Measurements from ENCODE around the gene CPO. TPM values are rescaled to one million over a fixed set of nuclear protein-coding genes. Genes with fewer than 3 reads are reported as not detected.
A peak's percentile ranks its signal among the peaks of the same experiment; 100 is the strongest.

The CPO gene
- not detected for polyA plus RNA-seq (2013, experiment 1 of 2)
- polyA plus RNA-seq (2013, experiment 2 of 2) = not detected

- H3K4ac ChIP-seq (ENCODE audit: low read depth in 1 of 2, low read length in 2 of 2) = no peak within 1 kb of the TSS
- no peak within 1 kb of the TSS for H2AK5ac ChIP-seq (ENCODE audit: low read length, severe bottlenecking)
- H4K8ac ChIP-seq (ENCODE audit: low read length) = no peak within 1 kb of the TSS
- no peak within 1 kb of the TSS for H3K4me2 ChIP-seq (ENCODE audit: low read length, poor library complexity, severe bottlenecking)
- H3K27me3 ChIP-seq (ENCODE audit: control insufficient read depth in 1 of 2, insufficient read depth in 1 of 2, low read length in 2 of 2) = no peaks in the 10 kb centered on the region
- H3K23ac ChIP-seq (ENCODE audit: low read length in 2 of 2) = no peak within 1 kb of the TSS
- no peak within 1 kb of the TSS for H3K4me3 ChIP-seq (ENCODE audit: insufficient read depth in 1 of 2, low read depth in 1 of 2, low read length in 2 of 2)
- H3K9me3 ChIP-seq (ENCODE audit: control insufficient read depth, low read length) = no peaks in the 10 kb centered on the region
- H2AFZ ChIP-seq (ENCODE audit: low read depth, low read length) = no peak within 1 kb of the TSS
- 78% methylated on average over 2 of the region's 2 CpGs for WGBS
- no peak within 1 kb of the TSS for H2BK5ac ChIP-seq (ENCODE audit: low read depth, low read length, poor library complexity, severe bottlenecking)
- no peaks in the 10 kb centered on the region for H3K79me1 ChIP-seq (replicated peaks; ENCODE audit: low read length, poor library complexity, severe bottlenecking)
- no peaks in the 10 kb centered on the region for H3K36me3 ChIP-seq (ENCODE audit: control insufficient read depth in 1 of 2, insufficient read depth in 2 of 2, low read depth in 1 of 2, low read length in 2 of 2)
- H3K27ac ChIP-seq (ENCODE audit: low read length, poor library complexity, severe bottlenecking) = no peak within 1 kb of the TSS
- no peak within 1 kb of the TSS for H2BK120ac ChIP-seq (ENCODE audit: low read depth, low read length)
- H3K14ac ChIP-seq (ENCODE audit: low read length in 2 of 2) = no peak within 1 kb of the TSS
- no peak within 1 kb of the TSS for H3K18ac ChIP-seq (ENCODE audit: low read depth in 1 of 2, low read length in 2 of 2)
- no peak within 1 kb of the TSS for H4K91ac ChIP-seq (ENCODE audit: low read length)
- no peak within 1 kb of the TSS for H2BK15ac ChIP-seq (ENCODE audit: low read depth, poor library complexity, severe bottlenecking)
- no peak within 1 kb of the TSS for H3K9ac ChIP-seq (ENCODE audit: low read length)
- H2BK12ac ChIP-seq (ENCODE audit: low read length in 2 of 2) = no peak within 1 kb of the TSS
- no peak for DNase-seq
- no peaks in the 10 kb centered on the region for H3K4me1 ChIP-seq (ENCODE audit: control insufficient read depth, insufficient read depth, low read depth, low read length)
Observed at GRCh38 chr2:206939340-206939739, at the start of gene CPO. Gene CPO, plus strand, starts transcription at chr2:206939518. Its CDS starts 82 bp downstream, at chr2:206939600.

- H3K4ac ChIP-seq (ENCODE audit: low read depth in 1 of 2, low read length in 2 of 2) = no peak overlapping the region
- H3K4me2 ChIP-seq (ENCODE audit: low read length, poor library complexity, severe bottlenecking) = no peak overlapping the region
- 81% methylated on average over 2 of the region's 2 CpGs for WGBS
- H3K9me3 ChIP-seq (ENCODE audit: control insufficient read depth, low read length) = no peaks in the 10 kb centered on the region
- H3K9ac ChIP-seq (ENCODE audit: low read length) = no peak overlapping the region
- H3K27me3 ChIP-seq (ENCODE audit: control insufficient read depth in 1 of 2, insufficient read depth in 1 of 2, low read length in 2 of 2) = no peaks in the 10 kb centered on the region
- no peak overlapping the region for H2BK12ac ChIP-seq (ENCODE audit: low read length in 2 of 2)
- no peak for DNase-seq
- no peak overlapping the region for H2AFZ ChIP-seq (ENCODE audit: low read depth, low read length)
- no peak overlapping the region for H2AK5ac ChIP-seq (ENCODE audit: low read length, severe bottlenecking)
- no peak overlapping the region for H3K18ac ChIP-seq (ENCODE audit: low read depth in 1 of 2, low read length in 2 of 2)
- no peaks in the 10 kb centered on the region for H3K36me3 ChIP-seq (ENCODE audit: control insufficient read depth in 1 of 2, insufficient read depth in 2 of 2, low read depth in 1 of 2, low read length in 2 of 2)
- no peak overlapping the region for H4K8ac ChIP-seq (ENCODE audit: low read length)
- no peak overlapping the region for H2BK15ac ChIP-seq (ENCODE audit: low read depth, poor library complexity, severe bottlenecking)
- no peak overlapping the region for H4K91ac ChIP-seq (ENCODE audit: low read length)
- no peaks in the 10 kb centered on the region for H3K4me1 ChIP-seq (ENCODE audit: control insufficient read depth, insufficient read depth, low read depth, low read length)
- H3K14ac ChIP-seq (ENCODE audit: low read length in 2 of 2) = no peak overlapping the region
- no peak overlapping the region for H3K23ac ChIP-seq (ENCODE audit: low read length in 2 of 2)
- H3K27ac ChIP-seq (ENCODE audit: low read length, poor library complexity, severe bottlenecking) = no peak overlapping the region
- no peaks in the 10 kb centered on the region for H3K79me1 ChIP-seq (replicated peaks; ENCODE audit: low read length, poor library complexity, severe bottlenecking)
- no peak overlapping the region for H3K4me3 ChIP-seq (ENCODE audit: insufficient read depth in 1 of 2, low read depth in 1 of 2, low read length in 2 of 2)
- no peak overlapping the region for H2BK5ac ChIP-seq (ENCODE audit: low read depth, low read length, poor library complexity, severe bottlenecking)
- no peak overlapping the region for H2BK120ac ChIP-seq (ENCODE audit: low read depth, low read length)
Observed at GRCh38 chr2:206890179-206890578, 49.1 kb upstream of the CPO start.

- Histone ChIP-seq H4K91ac (ENCODE audit: low read length) (no peak overlapping the region), H3K9ac (ENCODE audit: low read length) (no peak overlapping the region), H2AK5ac (ENCODE audit: low read length, severe bottlenecking) (no peak overlapping the region), H4K8ac (ENCODE audit: low read length) (no peak overlapping the region), H3K14ac (ENCODE audit: low read length in 2 of 2) (no peak overlapping the region), H2BK15ac (ENCODE audit: low read depth, poor library complexity, severe bottlenecking) (no peak overlapping the region), H3K36me3 (ENCODE audit: control insufficient read depth in 1 of 2, insufficient read depth in 2 of 2, low read depth in 1 of 2, low read length in 2 of 2) (no peaks in the 10 kb centered on the region), H3K18ac (ENCODE audit: low read depth in 1 of 2, low read length in 2 of 2) (no peak overlapping the region), H2AFZ (ENCODE audit: low read depth, low read length) (no peak overlapping the region), H3K4me2 (ENCODE audit: low read length, poor library complexity, severe bottlenecking) (no peak overlapping the region), H3K4me3 (ENCODE audit: insufficient read depth in 1 of 2, low read depth in 1 of 2, low read length in 2 of 2) (no peak overlapping the region), H3K27me3 (ENCODE audit: control insufficient read depth in 1 of 2, insufficient read depth in 1 of 2, low read length in 2 of 2) (no peaks in the 10 kb centered on the region), H3K9me3 (ENCODE audit: control insufficient read depth, low read length) (no peaks in the 10 kb centered on the region), H3K23ac (ENCODE audit: low read length in 2 of 2) (no peak overlapping the region), H2BK120ac (ENCODE audit: low read depth, low read length) (no peak overlapping the region), H3K4me1 (ENCODE audit: control insufficient read depth, insufficient read depth, low read depth, low read length) (no peaks in the 10 kb centered on the region), H2BK12ac (ENCODE audit: low read length in 2 of 2) (no peak overlapping the region), H3K79me1 (replicated peaks; ENCODE audit: low read length, poor library complexity, severe bottlenecking) (no peaks in the 10 kb centered on the region), H2BK5ac (ENCODE audit: low read depth, low read length, poor library complexity, severe bottlenecking) (no peak overlapping the region), H3K4ac (ENCODE audit: low read depth in 1 of 2, low read length in 2 of 2) (no peak overlapping the region), H3K27ac (ENCODE audit: low read length, poor library complexity, severe bottlenecking) (no peak overlapping the region)
- DNase-seq = peak; percentile 11
- WGBS = no CpG with 5 or more reads among the region's 1 CpG
Observed at GRCh38 chr2:206890926-206891325, 48.4 kb upstream of the CPO start.

GRCh38 chr2:206915121-206915520 lies 24.2 kb upstream of the CPO start:
- no peaks in the 10 kb centered on the region for H3K27me3 ChIP-seq (ENCODE audit: control insufficient read depth in 1 of 2, insufficient read depth in 1 of 2, low read length in 2 of 2)
- no peak overlapping the region for H2AK5ac ChIP-seq (ENCODE audit: low read length, severe bottlenecking)
- H3K27ac ChIP-seq (ENCODE audit: low read length, poor library complexity, severe bottlenecking) = peak overlapping the region; percentile 43
- no peaks in the 10 kb centered on the region for H3K79me1 ChIP-seq (replicated peaks; ENCODE audit: low read length, poor library complexity, severe bottlenecking)
- no peak overlapping the region for H3K4me3 ChIP-seq (ENCODE audit: insufficient read depth in 1 of 2, low read depth in 1 of 2, low read length in 2 of 2)
- peak; percentile 93 for DNase-seq
- no peaks in the 10 kb centered on the region for H3K36me3 ChIP-seq (ENCODE audit: control insufficient read depth in 1 of 2, insufficient read depth in 2 of 2, low read depth in 1 of 2, low read length in 2 of 2)
- no peak overlapping the region for H3K4me2 ChIP-seq (ENCODE audit: low read length, poor library complexity, severe bottlenecking)
- no peak overlapping the region for H2AFZ ChIP-seq (ENCODE audit: low read depth, low read length)
- H2BK15ac ChIP-seq (ENCODE audit: low read depth, poor library complexity, severe bottlenecking) = no peak overlapping the region
- H3K23ac ChIP-seq (ENCODE audit: low read length in 2 of 2) = no peak overlapping the region
- H3K4ac ChIP-seq (ENCODE audit: low read depth in 1 of 2, low read length in 2 of 2) = no peak overlapping the region
- no peak overlapping the region for H2BK12ac ChIP-seq (ENCODE audit: low read length in 2 of 2)
- no peak overlapping the region for H4K91ac ChIP-seq (ENCODE audit: low read length)
- no peak overlapping the region for H4K8ac ChIP-seq (ENCODE audit: low read length)
- no peak overlapping the region for H3K14ac ChIP-seq (ENCODE audit: low read length in 2 of 2)
- no peaks in the 10 kb centered on the region for H3K4me1 ChIP-seq (ENCODE audit: control insufficient read depth, insufficient read depth, low read depth, low read length)
- peak overlapping the region; percentile 70 for H3K9ac ChIP-seq (ENCODE audit: low read length)
- WGBS = 9% methylated on average over 1 of the region's 1 CpG
- no peaks in the 10 kb centered on the region for H3K9me3 ChIP-seq (ENCODE audit: control insufficient read depth, low read length)
- H2BK120ac ChIP-seq (ENCODE audit: low read depth, low read length) = no peak overlapping the region
- H3K18ac ChIP-seq (ENCODE audit: low read depth in 1 of 2, low read length in 2 of 2) = no peak overlapping the region
- H2BK5ac ChIP-seq (ENCODE audit: low read depth, low read length, poor library complexity, severe bottlenecking) = no peak overlapping the region

All from mesenchymal stem cell (in vitro differentiated cells and primary cell).